Esophagus squamous epithelium (tissue), 5 donors: ENCODE data around the gene SPC24. TPM values are rescaled to one million over a fixed set of nuclear protein-coding genes. Genes with fewer than 3 reads are reported as not detected.
"Not testable (repeated sequence)": the region's sequence is repeated elsewhere in the genome, so short reads cannot be mapped to it uniquely, and the experiment has no call there.

Experiments
- DNase-seq: peaks from one replicate; lab custom pipeline; 2025; lab: John Stamatoyannopoulos, UW
- H3K27ac ChIP-seq, 4 donors: fragments of 200-600 bp; sonication (generic); one replicate each; pipeline ENCODE4 v1.5.1; 2016 to 2019; ENCODE audit warnings: mild to moderate bottlenecking in 1 of 4
- H3K27me3 ChIP-seq, 4 donors: fragments of 200-600 bp; sonication (generic); 1 replicate in 3 of 4; 2 replicates in 1 of 4; pipeline versions ENCODE4 v1.5.1 to v1.6.0; 2017 to 2021; ENCODE audit warnings: antibody characterized with exemption in 1 of 4
- H3K36me3 ChIP-seq, 3 donors: fragments of 200-600 bp; sonication (generic); one replicate each; pipeline ENCODE4 v1.5.1; 2016 to 2019
- H3K4me1 ChIP-seq, 3 donors: fragments of 200-600 bp; sonication (generic); one replicate each; pipeline ENCODE4 v1.5.1; 2017 to 2019
- H3K4me3 ChIP-seq, 4 donors: fragments of 200-600 bp; sonication (generic); 1 replicate in 3 of 4; 2 replicates in 1 of 4; pipeline ENCODE4 v1.5.1; 2016 to 2019; ENCODE audit warnings: mild to moderate bottlenecking in 2 of 4, moderate library complexity in 1 of 4
- H3K9me3 ChIP-seq, 3 donors: fragments of 200-600 bp; sonication (generic); one replicate each; pipeline ENCODE4 v1.5.1; 2016 to 2019
- CTCF ChIP-seq, 6 experiments: fragments of 450-650 bp in 4 of 6; fragments of 200-600 bp in 2 of 6; sonication (generic) in 2 of 6; IDR thresholded peaks; one replicate each; pipeline ENCODE4 v1.5.1; 2016 to 2019; ENCODE audit warnings: antibody characterized with exemption in 6 of 6, mild to moderate bottlenecking in 4 of 6, moderate library complexity in 4 of 6
- POLR2A ChIP-seq, 4 donors: fragments of 450-650 bp; IDR thresholded peaks; one replicate each; pipeline ENCODE4 v1.6.1; 2017; ENCODE audit warnings: antibody characterized with exemption in 4 of 4, mild to moderate bottlenecking in 4 of 4, moderate library complexity in 3 of 4
- WGBS, 2 donors: methylation state at CpG; one replicate each; pipeline ENCODE4 v1.1.5; 2018; 5-methylcytosine and 5-hydroxymethylcytosine counted together
- intact Hi-C: fragments of 100-400 bp; cut with DNase I; formaldehyde crosslinking; loops from one replicate; pipeline ENCODE4 v1.15.0; 2022
- total RNA-seq, 4 donors: library from RNA; depleted of rRNA; stranded (reverse); fragments of >200 nt; gene quantifications; one replicate each; pipeline ENCODE4 v1.1.0, GENCODE V29; 2016
- donor health status: DM: yes; HTN: yes; CAD: no.

The SPC24 gene
- total RNA-seq, 4 donors from 2014 or later, result 2.9 to 10.9 (median 6.3) TPM

GRCh38 chr19:11105014-11105636 lies 50.5 kb downstream of the SPC24 start:
- Histone ChIP-seq H3K9me3 (no peaks in the 10 kb centered on the region), H3K4me1 (peaks cover 0 to under 1% (median 0%) of the 10 kb centered on the region in 3 donors), H3K36me3 (peaks cover 65 to 100% (median 74%) of the 10 kb centered on the region in 3 donors), H3K27ac (peak overlapping the region in 1 of 4 donors; percentile 30), H3K4me3 (no peak overlapping the region), H3K27me3 (no peaks in the 10 kb centered on the region)
- intact Hi-C loops, result no loop called here
- TF ChIP-seq CTCF (IDR thresholded peaks at IDR 0.05) (no peak), POLR2A (IDR thresholded peaks at IDR 0.05) (no peak)
- WGBS, 2 donors, result 76 to 93% methylated on average over 5 to 24 of the region's 36 CpGs
- DNase-seq, result no peak

- H3K9me3 ChIP-seq, DNase-seq, intact Hi-C loops, H3K27me3 ChIP-seq, H3K4me3 ChIP-seq: not testable (repeated sequence)
- H3K36me3 ChIP-seq, result peaks cover 57 to 96% (median 68%) of the 10 kb centered on the region in 3 donors
- 90 to 91% methylated on average over 6 to 7 of the region's 10 CpGs for WGBS, 2 donors
- peak overlapping the region in 2 of 4 donors; percentile 25 to 36 for H3K27ac ChIP-seq
- peaks cover 0 to 13% (median 7%) of the 10 kb centered on the region in 3 donors for H3K4me1 ChIP-seq
Measured at GRCh38 chr19:11103667-11104066, 51.9 kb downstream of the SPC24 start.

GRCh38 chr19:11102944-11103343 lies 52.6 kb downstream of the SPC24 start:
- peaks cover 0 to 20% (median 7%) of the 10 kb centered on the region in 3 donors for H3K4me1 ChIP-seq
- WGBS, 2 donors, result 83 to 87% methylated on average over 4 to 6 of the region's 16 CpGs
- DNase-seq, result no peak
- intact Hi-C loops, result no loop called here
- peak overlapping the region in 3 of 4 donors; percentile 9 to 36 (median 25) for H3K27ac ChIP-seq
- TF ChIP-seq CTCF (IDR thresholded peaks at IDR 0.05) (no peak), POLR2A (IDR thresholded peaks at IDR 0.05) (no peak)
- H3K36me3 ChIP-seq, result peaks cover 50 to 96% (median 63%) of the 10 kb centered on the region in 3 donors
- no peaks in the 10 kb centered on the region for H3K27me3 ChIP-seq
- H3K4me3 ChIP-seq, result no peak overlapping the region
- H3K9me3 ChIP-seq, result no peaks in the 10 kb centered on the region

- no peaks in the 10 kb centered on the region for H3K27me3 ChIP-seq
- DNase-seq, result no peak
- H3K27ac ChIP-seq, result no peak overlapping the region
- intact Hi-C loops, result no loop called here
- TF ChIP-seq CTCF (IDR thresholded peaks at IDR 0.05), result no peak
- peaks cover 36 to 93% (median 48%) of the 10 kb centered on the region in 3 donors for H3K36me3 ChIP-seq
- no peaks in the 10 kb centered on the region for H3K9me3 ChIP-seq
- no peak overlapping the region for H3K4me3 ChIP-seq
- WGBS, 2 donors, result 94 to 95% methylated on average over 5 of the region's 5 CpGs
- H3K4me1 ChIP-seq, result peaks cover 9 to 39% (median 11%) of the 10 kb centered on the region in 3 donors
Measured at GRCh38 chr19:11101057-11101456, 54.5 kb downstream of the SPC24 start.

- peak overlapping the region; percentile 6 to 100 (median 21) for H3K27ac ChIP-seq
- WGBS, 2 donors, result 69 to 72% methylated on average over 11 of the region's 12 CpGs
- TF ChIP-seq CTCF (IDR thresholded peaks at IDR 0.05) (no peak), POLR2A (IDR thresholded peaks at IDR 0.05) (no peak)
Measured at GRCh38 chr19:11100049-11100448, 55.5 kb downstream of the SPC24 start.

More at GRCh38 chr19:11100049-11100448, 55.5 kb downstream of the SPC24 start:
- intact Hi-C loops, result no loop called here
- Histone ChIP-seq H3K4me3 (no peak overlapping the region), H3K36me3 (peaks cover 29 to 83% (median 40%) of the 10 kb centered on the region in 3 donors), H3K9me3 (no peaks in the 10 kb centered on the region), H3K4me1 (peaks cover 17 to 49% (median 18%) of the 10 kb centered on the region in 3 donors), H3K27me3 (no peaks in the 10 kb centered on the region)
- no peak for DNase-seq
